H1 (cell line): ENCODE data around the gene ASAH2B. TPM values are rescaled to one million over a fixed set of nuclear protein-coding genes. Genes with fewer than 3 reads are reported as not detected.

Experiments
- FOSL1 ChIP-seq: IDR thresholded peaks from 2 replicates; pipeline ENCODE4 v1.6.1; 2011; ENCODE audit warnings: mild to moderate bottlenecking, low read depth, low read length, moderate library complexity; ENCODE audit not compliant: insufficient read depth
- HDAC2 ChIP-seq, 2 experiments: fragments of 300-600 bp in 1 of 2; sonication (generic) in 1 of 2; IDR thresholded peaks; 2 replicates each; pipeline ENCODE4 v1.6.1; 2011 to 2012; ENCODE audit warnings: low read depth in 2 of 2, low read length in 2 of 2, mild to moderate bottlenecking in 2 of 2, moderate library complexity in 2 of 2, borderline replicate concordance in 1 of 2, inconsistent platforms in 1 of 2
- RAD21 ChIP-seq, 2 experiments: IDR thresholded peaks in 1 of 2; conservative IDR thresholded peaks in 1 of 2; 2 replicates each; pipeline ENCODE4 v1.6.1; 2011; ENCODE audit warnings: low read depth in 2 of 2, low read length in 2 of 2, improper control_type of control experiment in 1 of 2, inconsistent platforms in 1 of 2, mild to moderate bottlenecking in 1 of 2, moderate library complexity in 1 of 2
- SP2 ChIP-seq: IDR thresholded peaks from 2 replicates; pipeline ENCODE4 v1.6.1; 2012; ENCODE audit warnings: mild to moderate bottlenecking, low read length, inconsistent platforms
- polyA plus RNA-seq, 7 experiments: library from polyadenylated mRNA; depleted of rRNA in 3 of 7; stranded (reverse) in 5 of 7; unstranded in 2 of 7; fragments of >200 nt in 5 of 7; fragments of 200-250 nt in 2 of 7; gene quantifications; 1 replicate in 5 of 7; 2 replicates in 1 of 7; 4 replicates in 1 of 7; pipeline versions ENCODE4 v1.2.1 to v1.2.3, GENCODE V29; 2011 to 2013; ENCODE audit warnings: missing spikeins in 2 of 7, mixed read lengths in 2 of 7
- total RNA-seq: library from RNA; stranded (reverse); fragmentation: NEBNext Ultra II Directional; extraction: Animal tissue kit (Norgen Biotek cat#: 25700); gene quantifications from 2 replicates; pipeline ENCODE4 v1.2.1, GENCODE V29; 2021
- TF ChIP-seq, protein P1 (sequence below): fragments of 300-600 bp; sonication (generic); IDR thresholded peaks from 2 replicates; pipeline ENCODE4 v1.7.1; 2012; ENCODE audit warnings: low read length, moderate library complexity, mild to moderate bottlenecking, inconsistent platforms; ENCODE audit not compliant: insufficient replicate concordance

The ASAH2B gene
- total and polyA plus RNA-seq, 2 of the 8 experiments (the other 6 are each of a cell fraction or from before 2014, with no cell fraction given), result 3.6 to 4.7 TPM

DNA sequence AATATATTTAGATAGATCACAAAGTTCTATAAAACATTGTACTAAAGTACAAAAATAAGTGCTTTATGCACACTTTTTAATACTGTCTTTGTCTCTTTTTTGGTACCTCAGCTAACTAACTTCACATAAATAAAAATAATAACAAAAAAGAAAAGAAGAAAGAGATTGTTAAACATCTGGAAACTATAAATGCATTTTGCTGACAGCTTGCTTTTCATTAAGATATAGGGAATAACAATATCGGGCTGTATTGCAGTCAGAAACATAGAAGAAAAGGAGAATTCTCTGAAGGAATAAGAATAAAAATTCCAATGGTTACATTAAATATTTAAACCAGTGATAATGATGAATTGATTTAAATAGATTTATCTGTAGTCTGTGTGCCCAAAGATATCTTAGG, 59.9 kb downstream of the ASAH2B start (continued):
- TF ChIP-seq, protein P1, sequence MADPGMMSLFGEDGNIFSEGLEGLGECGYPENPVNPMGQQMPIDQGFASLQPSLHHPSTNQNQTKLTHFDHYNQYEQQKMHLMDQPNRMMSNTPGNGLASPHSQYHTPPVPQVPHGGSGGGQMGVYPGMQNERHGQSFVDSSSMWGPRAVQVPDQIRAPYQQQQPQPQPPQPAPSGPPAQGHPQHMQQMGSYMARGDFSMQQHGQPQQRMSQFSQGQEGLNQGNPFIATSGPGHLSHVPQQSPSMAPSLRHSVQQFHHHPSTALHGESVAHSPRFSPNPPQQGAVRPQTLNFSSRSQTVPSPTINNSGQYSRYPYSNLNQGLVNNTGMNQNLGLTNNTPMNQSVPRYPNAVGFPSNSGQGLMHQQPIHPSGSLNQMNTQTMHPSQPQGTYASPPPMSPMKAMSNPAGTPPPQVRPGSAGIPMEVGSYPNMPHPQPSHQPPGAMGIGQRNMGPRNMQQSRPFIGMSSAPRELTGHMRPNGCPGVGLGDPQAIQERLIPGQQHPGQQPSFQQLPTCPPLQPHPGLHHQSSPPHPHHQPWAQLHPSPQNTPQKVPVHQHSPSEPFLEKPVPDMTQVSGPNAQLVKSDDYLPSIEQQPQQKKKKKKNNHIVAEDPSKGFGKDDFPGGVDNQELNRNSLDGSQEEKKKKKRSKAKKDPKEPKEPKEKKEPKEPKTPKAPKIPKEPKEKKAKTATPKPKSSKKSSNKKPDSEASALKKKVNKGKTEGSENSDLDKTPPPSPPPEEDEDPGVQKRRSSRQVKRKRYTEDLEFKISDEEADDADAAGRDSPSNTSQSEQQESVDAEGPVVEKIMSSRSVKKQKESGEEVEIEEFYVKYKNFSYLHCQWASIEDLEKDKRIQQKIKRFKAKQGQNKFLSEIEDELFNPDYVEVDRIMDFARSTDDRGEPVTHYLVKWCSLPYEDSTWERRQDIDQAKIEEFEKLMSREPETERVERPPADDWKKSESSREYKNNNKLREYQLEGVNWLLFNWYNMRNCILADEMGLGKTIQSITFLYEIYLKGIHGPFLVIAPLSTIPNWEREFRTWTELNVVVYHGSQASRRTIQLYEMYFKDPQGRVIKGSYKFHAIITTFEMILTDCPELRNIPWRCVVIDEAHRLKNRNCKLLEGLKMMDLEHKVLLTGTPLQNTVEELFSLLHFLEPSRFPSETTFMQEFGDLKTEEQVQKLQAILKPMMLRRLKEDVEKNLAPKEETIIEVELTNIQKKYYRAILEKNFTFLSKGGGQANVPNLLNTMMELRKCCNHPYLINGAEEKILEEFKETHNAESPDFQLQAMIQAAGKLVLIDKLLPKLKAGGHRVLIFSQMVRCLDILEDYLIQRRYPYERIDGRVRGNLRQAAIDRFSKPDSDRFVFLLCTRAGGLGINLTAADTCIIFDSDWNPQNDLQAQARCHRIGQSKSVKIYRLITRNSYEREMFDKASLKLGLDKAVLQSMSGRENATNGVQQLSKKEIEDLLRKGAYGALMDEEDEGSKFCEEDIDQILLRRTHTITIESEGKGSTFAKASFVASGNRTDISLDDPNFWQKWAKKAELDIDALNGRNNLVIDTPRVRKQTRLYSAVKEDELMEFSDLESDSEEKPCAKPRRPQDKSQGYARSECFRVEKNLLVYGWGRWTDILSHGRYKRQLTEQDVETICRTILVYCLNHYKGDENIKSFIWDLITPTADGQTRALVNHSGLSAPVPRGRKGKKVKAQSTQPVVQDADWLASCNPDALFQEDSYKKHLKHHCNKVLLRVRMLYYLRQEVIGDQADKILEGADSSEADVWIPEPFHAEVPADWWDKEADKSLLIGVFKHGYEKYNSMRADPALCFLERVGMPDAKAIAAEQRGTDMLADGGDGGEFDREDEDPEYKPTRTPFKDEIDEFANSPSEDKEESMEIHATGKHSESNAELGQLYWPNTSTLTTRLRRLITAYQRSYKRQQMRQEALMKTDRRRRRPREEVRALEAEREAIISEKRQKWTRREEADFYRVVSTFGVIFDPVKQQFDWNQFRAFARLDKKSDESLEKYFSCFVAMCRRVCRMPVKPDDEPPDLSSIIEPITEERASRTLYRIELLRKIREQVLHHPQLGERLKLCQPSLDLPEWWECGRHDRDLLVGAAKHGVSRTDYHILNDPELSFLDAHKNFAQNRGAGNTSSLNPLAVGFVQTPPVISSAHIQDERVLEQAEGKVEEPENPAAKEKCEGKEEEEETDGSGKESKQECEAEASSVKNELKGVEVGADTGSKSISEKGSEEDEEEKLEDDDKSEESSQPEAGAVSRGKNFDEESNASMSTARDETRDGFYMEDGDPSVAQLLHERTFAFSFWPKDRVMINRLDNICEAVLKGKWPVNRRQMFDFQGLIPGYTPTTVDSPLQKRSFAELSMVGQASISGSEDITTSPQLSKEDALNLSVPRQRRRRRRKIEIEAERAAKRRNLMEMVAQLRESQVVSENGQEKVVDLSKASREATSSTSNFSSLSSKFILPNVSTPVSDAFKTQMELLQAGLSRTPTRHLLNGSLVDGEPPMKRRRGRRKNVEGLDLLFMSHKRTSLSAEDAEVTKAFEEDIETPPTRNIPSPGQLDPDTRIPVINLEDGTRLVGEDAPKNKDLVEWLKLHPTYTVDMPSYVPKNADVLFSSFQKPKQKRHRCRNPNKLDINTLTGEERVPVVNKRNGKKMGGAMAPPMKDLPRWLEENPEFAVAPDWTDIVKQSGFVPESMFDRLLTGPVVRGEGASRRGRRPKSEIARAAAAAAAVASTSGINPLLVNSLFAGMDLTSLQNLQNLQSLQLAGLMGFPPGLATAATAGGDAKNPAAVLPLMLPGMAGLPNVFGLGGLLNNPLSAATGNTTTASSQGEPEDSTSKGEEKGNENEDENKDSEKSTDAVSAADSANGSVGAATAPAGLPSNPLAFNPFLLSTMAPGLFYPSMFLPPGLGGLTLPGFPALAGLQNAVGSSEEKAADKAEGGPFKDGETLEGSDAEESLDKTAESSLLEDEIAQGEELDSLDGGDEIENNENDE, result no peak
- TF ChIP-seq FOSL1 (no peak), SP2 (no peak), HDAC2 (IDR thresholded peaks at IDR 0.05; ENCODE audit: borderline replicate concordance in 1 of 2, low read depth in 2 of 2, low read length in 2 of 2) (no peak), RAD21 (IDR thresholded peaks at IDR 0.05 in 1 of 2, conservative IDR thresholded peaks at IDR 0.05 in 1 of 2; ENCODE audit: low read depth in 2 of 2, low read length in 2 of 2) (no peak)
